Pancreas (tissue), 10 donors: Measurements from ENCODE around the gene SOCS1. TPM values are rescaled to one million over a fixed set of nuclear protein-coding genes. Genes with fewer than 3 reads are reported as not detected.

Source experiments
- ATAC-seq, 4 donors: fragments of 200-7000 bp; cut with Tn5 transposase; one replicate each; pipeline versions ENCODE4 v1.8.0 to v1.9.1; 2020; ENCODE audit warnings: mild to moderate bottlenecking in 4 of 4, moderate library complexity in 4 of 4
- DNase-seq, 6 donors: peaks; one replicate each; pipeline ENCODE4 v3.0.0-alpha.2; 2020
- FAIRE-seq: peaks from 2 replicates; lab custom pipeline; 2012; peaks lifted over from hg19 to GRCh38; lab: Jason Lieb, UNC
- H3K27ac ChIP-seq, 4 donors: fragments of 200-600 bp; sonication (generic); 1 replicate in 3 of 4; 2 replicates in 1 of 4; pipeline versions ENCODE4 v1.5.0 to v1.8.0; 2020
- H3K27me3 ChIP-seq, 4 donors: fragments of 200-600 bp; one replicate each; pipeline ENCODE4 v1.8.0; 2021
- H3K36me3 ChIP-seq, 3 donors: fragments of 200-600 bp; sonication (generic) in 1 of 3; one replicate each; pipeline versions ENCODE4 v1.5.0 to v1.8.0; 2020 to 2021
- H3K4me1 ChIP-seq, 3 donors: fragments of 200-600 bp; one replicate each; pipeline ENCODE4 v1.8.0; 2021
- H3K4me3 ChIP-seq, 4 donors: fragments of 200-600 bp; sonication (generic) in 2 of 4; one replicate each; pipeline versions ENCODE4 v1.5.0 to v1.8.0; 2020 to 2021
- H3K9me3 ChIP-seq, 4 donors: fragments of 200-600 bp; one replicate each; pipeline ENCODE4 v1.8.0; 2021
- CTCF ChIP-seq, 4 donors: fragments of 200-600 bp; sonication (generic) in 3 of 4; IDR thresholded peaks; one replicate each; pipeline versions ENCODE4 v1.5.0 to v1.8.0; 2021; ENCODE audit warnings: antibody characterized with exemption in 4 of 4
- WGBS, 2 donors: extraction: QIAGEN DNeasy Blood & Tissue Kit; methylation state at CpG; one replicate each; pipeline ENCODE4 v1.1.7; 2013; 5-methylcytosine and 5-hydroxymethylcytosine counted together
- intact Hi-C, 3 donors: fragments of 100-400 bp; cut with DNase I; formaldehyde crosslinking; loops; one replicate each; pipeline versions ENCODE4 v1.11.1 to v1.14.2; 2022
- polyA plus RNA-seq, 2 donors: library from polyadenylated mRNA; stranded (reverse); fragments of 200-250 nt; gene quantifications; one replicate each; pipeline ENCODE4 v1.2.3, GENCODE V29; 2013
- total RNA-seq, 6 donors: library from RNA; stranded (reverse); fragmentation: NEBNext Ultra II Directional in 4 of 6; extraction: Animal tissue kit (Norgen Biotek cat#: 25700) in 4 of 6; gene quantifications; one replicate each; pipeline versions ENCODE4 v1.2.1 to v1.2.4, GENCODE V29; 2021 to 2023
- donor health status: healthy with polysubstance abuse.
- donor health status: DM: no; HTN: no; CAD: no; lungs with moderate emphysema.
- donor health status: DM: no; HTN: no; CAD: no.
- donor health status: control.
- donor health status: control.
- donor health status: Bipolar disorder and iron deficiency.
- donor health status: DM: yes; HTN: yes; CAD: no.
- donor health status: DM: no; HTN: no; CAD: no.
- donor health status: DM: no; HTN: no; CAD: no.
- donor health status: DM: yes; HTN: yes; CAD: no.

SOCS1 gene
- total and polyA plus RNA-seq, 8 donors, result 1.3 to 7.9 (median 2.0) TPM

- 84 to 88% methylated on average over 63 of the region's 63 CpGs for WGBS, 2 donors
These were observed 6.6 kb downstream of the SOCS1 start for GRCh38 chr16:11249233-11250061.

GRCh38 chr16:11248133-11248532 is 7.9 kb downstream of the SOCS1 start:
- no peak overlapping the region for H3K27ac ChIP-seq
- FAIRE-seq (no peak), ATAC-seq (no peak), DNase-seq (no peak)
- no peak overlapping the region for H3K4me3 ChIP-seq
- intact Hi-C loops, result no loop called here
- no peaks in the 10 kb centered on the region for H3K27me3 ChIP-seq
- no peaks in the 10 kb centered on the region for H3K4me1 ChIP-seq
- H3K9me3 ChIP-seq, result no peaks in the 10 kb centered on the region
- TF ChIP-seq CTCF (IDR thresholded peaks at IDR 0.05), result no peak
- 79 to 86% methylated on average over 8 of the region's 8 CpGs for WGBS, 2 donors
- H3K36me3 ChIP-seq, result no peaks in the 10 kb centered on the region

More at GRCh38 chr16:11249233-11250061, 6.6 kb downstream of the SOCS1 start:
- no peak for DNase-seq
- Histone ChIP-seq H3K9me3 (no peaks in the 10 kb centered on the region), H3K4me3 (no peak overlapping the region), H3K27me3 (no peaks in the 10 kb centered on the region), H3K27ac (no peak overlapping the region), H3K36me3 (no peaks in the 10 kb centered on the region), H3K4me1 (no peaks in the 10 kb centered on the region)
- ATAC-seq, result no peak
- no peak for FAIRE-seq
- TF ChIP-seq CTCF (IDR thresholded peaks at IDR 0.05), result no peak
- intact Hi-C loops, result loop anchor here in 1 of 3 donors (5.0 kb wide), 1 partner anchor 282 kb away; no protein-coding TSS in a partner anchor

- intact Hi-C loops, result no loop called here
- TF ChIP-seq CTCF (IDR thresholded peaks at IDR 0.05), result no peak
- ATAC-seq, result peak in 1 of 4 donors; percentile 39
These were observed 10.0 kb downstream of the SOCS1 start for GRCh38 chr16:11245988-11246387.

GRCh38 chr16:11245222-11245737 is 10.7 kb downstream of the SOCS1 start:
- Histone ChIP-seq H3K4me3 (no peak overlapping the region), H3K9me3 (no peaks in the 10 kb centered on the region), H3K4me1 (no peaks in the 10 kb centered on the region), H3K27me3 (no peaks in the 10 kb centered on the region), H3K36me3 (no peaks in the 10 kb centered on the region), H3K27ac (no peak overlapping the region)
- ATAC-seq (no peak), DNase-seq (no peak), FAIRE-seq (no peak)
- no peak for TF ChIP-seq CTCF (IDR thresholded peaks at IDR 0.05)
- WGBS, 2 donors, result 72 to 79% methylated on average over 5 of the region's 5 CpGs
- intact Hi-C loops, result no loop called here

More at GRCh38 chr16:11245988-11246387, 10.0 kb downstream of the SOCS1 start:
- Histone ChIP-seq H3K27me3 (no peaks in the 10 kb centered on the region), H3K4me1 (no peaks in the 10 kb centered on the region), H3K9me3 (no peaks in the 10 kb centered on the region), H3K4me3 (no peak overlapping the region), H3K27ac (no peak overlapping the region), H3K36me3 (no peaks in the 10 kb centered on the region)
- DNase-seq, result no peak
- FAIRE-seq, result no peak

GRCh38 chr16:11242658-11243057 is 13.3 kb downstream of the SOCS1 start:
- H3K4me1 ChIP-seq, result no peaks in the 10 kb centered on the region
- no peak for DNase-seq
- ATAC-seq, result peak in 2 of 4 donors; percentile 22 to 29
- no peak overlapping the region for H3K27ac ChIP-seq
- no peak for FAIRE-seq
- H3K4me3 ChIP-seq, result no peak overlapping the region
- TF ChIP-seq CTCF (IDR thresholded peaks at IDR 0.05), result no peak
- H3K27me3 ChIP-seq, result no peaks in the 10 kb centered on the region
- no peaks in the 10 kb centered on the region for H3K36me3 ChIP-seq
- H3K9me3 ChIP-seq, result no peaks in the 10 kb centered on the region
- intact Hi-C loops, result no loop called here
- 45 to 53% methylated on average over 12 of the region's 12 CpGs for WGBS, 2 donors
